ENCODE measurements around the gene RNF186.

Gene RNF186

GRCh38 chr1:19817160-19817559 is 2.1 kb upstream of the RNF186 start:
- TF ChIP-seq TAF1 (IDR thresholded peaks at IDR 0.05; ENCODE audit: borderline replicate concordance, insufficient read depth, low read length) (no peak), REST (IDR thresholded peaks at IDR 0.05; ENCODE audit: insufficient read depth in 1 of 2, low read depth in 2 of 2, low read length in 2 of 2) (no peak), POLR2AphosphoS5 (IDR thresholded peaks at IDR 0.05; ENCODE audit: low read depth, low read length) (no peak), FOXP2 (optimal IDR thresholded peaks at IDR 0.05; ENCODE audit: borderline replicate concordance, extremely low read depth, extremely low read length, insufficient read depth) (no peak), SIN3A (IDR thresholded peaks at IDR 0.05; ENCODE audit: borderline replicate concordance, insufficient read depth, low read length) (no peak)

DNA sequence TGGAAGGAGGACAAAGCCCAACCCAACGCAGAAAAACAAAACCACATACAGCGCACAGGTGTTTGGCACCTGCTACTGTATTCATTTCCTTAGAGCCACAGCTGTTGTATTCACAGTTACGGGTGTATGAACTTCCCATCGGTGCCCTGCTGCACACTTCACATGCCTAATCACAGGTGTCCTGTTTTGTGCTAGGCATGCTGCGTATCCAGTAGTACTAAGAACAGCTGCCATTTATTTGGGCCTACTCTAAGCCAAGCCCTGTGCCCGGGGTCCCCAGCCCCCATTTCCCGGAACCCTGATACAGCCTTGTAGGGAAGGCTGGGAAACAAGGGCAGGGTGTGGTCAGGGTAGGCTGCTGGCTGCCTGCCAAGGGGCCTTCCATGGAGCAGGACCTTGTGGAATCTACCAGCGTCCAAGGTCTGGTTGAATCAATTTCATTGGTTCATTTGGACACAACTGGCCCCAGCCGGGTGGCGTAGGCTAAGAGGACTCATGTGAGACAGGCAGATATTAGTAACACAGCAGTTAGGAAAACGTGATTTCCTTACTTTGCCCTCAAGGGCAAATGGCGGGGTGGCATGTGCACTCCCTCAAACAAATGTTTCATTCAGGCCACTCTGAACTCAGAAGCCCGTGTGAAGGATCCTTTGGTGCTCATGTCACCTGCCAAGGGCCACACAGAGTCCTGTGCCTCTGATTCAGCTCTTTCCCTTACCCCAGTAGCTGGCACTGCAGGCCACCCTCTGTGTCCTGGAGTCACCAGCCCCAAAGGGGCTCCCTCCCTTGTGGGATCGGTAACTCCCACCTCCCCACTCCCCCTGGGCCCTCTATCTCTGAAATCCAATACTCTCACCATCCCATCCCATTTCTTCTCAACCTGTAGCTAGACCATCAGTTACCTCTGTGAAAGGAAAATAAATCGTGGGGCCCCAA is 986 bp upstream of the RNF186 start:
- no peak for TF ChIP-seq FOXP2 (optimal IDR thresholded peaks at IDR 0.05; ENCODE audit: borderline replicate concordance, extremely low read depth, extremely low read length, insufficient read depth)
- TF ChIP-seq REST (IDR thresholded peaks at IDR 0.05; ENCODE audit: insufficient read depth in 1 of 2, low read depth in 2 of 2, low read length in 2 of 2), result no peak
- TF ChIP-seq POLR2AphosphoS5 (IDR thresholded peaks at IDR 0.05; ENCODE audit: low read depth, low read length), result no peak
- no peak for TF ChIP-seq TAF1 (IDR thresholded peaks at IDR 0.05; ENCODE audit: borderline replicate concordance, insufficient read depth, low read length)
- TF ChIP-seq SIN3A (IDR thresholded peaks at IDR 0.05; ENCODE audit: borderline replicate concordance, insufficient read depth, low read length), result no peak

DNA sequence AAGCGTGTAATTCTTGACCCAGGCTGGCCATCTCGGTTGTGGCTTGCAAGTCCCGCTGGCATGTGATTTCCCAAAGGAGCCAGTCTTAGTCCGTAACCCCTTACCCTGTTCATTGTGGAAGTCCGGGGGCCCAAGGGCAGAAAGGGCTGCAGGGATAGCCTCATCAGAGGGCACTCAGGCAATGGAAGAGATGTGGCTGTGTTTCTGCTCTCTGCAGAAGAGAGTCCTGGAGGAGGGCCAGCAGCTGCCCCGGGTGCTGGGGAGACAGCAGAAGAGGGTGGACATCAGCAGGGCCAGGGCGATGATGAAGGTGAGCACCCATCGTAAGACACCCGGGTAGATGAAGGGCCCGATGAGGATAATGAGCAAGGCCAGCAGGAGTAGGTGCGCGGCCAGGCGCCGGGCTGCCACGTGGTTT is 830 bp downstream of the RNF186 start:
- TF ChIP-seq REST (IDR thresholded peaks at IDR 0.05; ENCODE audit: insufficient read depth in 1 of 2, low read depth in 2 of 2, low read length in 2 of 2), result no peak

GRCh38 chr1:19813643-19813960 is 1.5 kb downstream of the RNF186 start:
- TF ChIP-seq SIN3A (IDR thresholded peaks at IDR 0.05; ENCODE audit: borderline replicate concordance, insufficient read depth, low read length) (no peak), FOXP2 (optimal IDR thresholded peaks at IDR 0.05; ENCODE audit: borderline replicate concordance, extremely low read depth, extremely low read length, insufficient read depth) (no peak), POLR2AphosphoS5 (IDR thresholded peaks at IDR 0.05; ENCODE audit: low read depth, low read length) (no peak)

GRCh38 chr1:19812875-19813642 is 2.0 kb downstream of the RNF186 start:
- TF ChIP-seq FOXP2 (optimal IDR thresholded peaks at IDR 0.05; ENCODE audit: borderline replicate concordance, extremely low read depth, extremely low read length, insufficient read depth) (no peak), REST (IDR thresholded peaks at IDR 0.05; ENCODE audit: insufficient read depth in 1 of 2, low read depth in 2 of 2, low read length in 2 of 2) (no peak), POLR2AphosphoS5 (IDR thresholded peaks at IDR 0.05; ENCODE audit: low read depth, low read length) (no peak), TAF1 (IDR thresholded peaks at IDR 0.05; ENCODE audit: borderline replicate concordance, insufficient read depth, low read length) (no peak), SIN3A (IDR thresholded peaks at IDR 0.05; ENCODE audit: borderline replicate concordance, insufficient read depth, low read length) (no peak)
